Stimulated activated CD8-positive, alpha-beta memory T cell treated with anti-CD3 and anti-CD28 coated beads, Interleukin-4, amount 100 ng/mL, for 4 hours (primary cell): Measurements from ENCODE around the gene PLEKHA8.

ENCODE experiments used
- DNase-seq, 2 donors: peaks; one replicate each; pipeline ENCODE4 v3.0.0-alpha.2; 2020; ENCODE audit warnings: low read depth in 2 of 2, low spot score in 1 of 2

Gene PLEKHA8

GRCh38 chr7:30023524-30023923 is 4.7 kb upstream of the PLEKHA8 start:
- DNase-seq: no peak

- peak; percentile 75 to 86 for DNase-seq
Observed at GRCh38 chr7:30026229-30027064, 1.8 kb upstream of the PLEKHA8 start, which contains the start of gene FKBP14. Gene FKBP14, minus strand, starts transcription at chr7:30026702. Its CDS starts 194 bp downstream, at chr7:30026508.

GRCh38 chr7:30027065-30027456 is 1.2 kb upstream of the PLEKHA8 start:
- no peak for DNase-seq

- no peak for DNase-seq
Observed at GRCh38 chr7:30027740-30028215, 434 bp upstream of the PLEKHA8 start.

- no peak for DNase-seq
Observed at GRCh38 chr7:30028749-30029635, 780 bp downstream of the PLEKHA8 start.

- DNase-seq: no peak
Observed at GRCh38 chr7:30029696-30030095, 1.5 kb downstream of the PLEKHA8 start.

GRCh38 chr7:30032310-30033125 is 4.3 kb downstream of the PLEKHA8 start:
- no peak for DNase-seq

- no peak for DNase-seq
Observed at GRCh38 chr7:30034501-30034900, 6.3 kb downstream of the PLEKHA8 start.

GRCh38 chr7:30036220-30036619 is 8.0 kb downstream of the PLEKHA8 start:
- no peak for DNase-seq

GRCh38 chr7:30038196-30038980 is 10.2 kb downstream of the PLEKHA8 start:
- no peak for DNase-seq

GRCh38 chr7:30040938-30041337 is 12.7 kb downstream of the PLEKHA8 start:
- no peak for DNase-seq

GRCh38 chr7:30041526-30042269 is 13.5 kb downstream of the PLEKHA8 start:
- no peak for DNase-seq

- no peak for DNase-seq
Observed at GRCh38 chr7:30046127-30046770, 18.0 kb downstream of the PLEKHA8 start.

- no peak for DNase-seq
Observed at GRCh38 chr7:30047124-30047523, 18.9 kb downstream of the PLEKHA8 start.

- DNase-seq: no peak
Observed at GRCh38 chr7:30048582-30048981, 20.4 kb downstream of the PLEKHA8 start.

GRCh38 chr7:30049173-30049572 is 21.0 kb downstream of the PLEKHA8 start:
- DNase-seq: no peak

GRCh38 chr7:30053068-30053467 is 24.9 kb downstream of the PLEKHA8 start:
- DNase-seq: no peak

GRCh38 chr7:30057741-30058140 is 29.5 kb downstream of the PLEKHA8 start:
- no peak for DNase-seq

GRCh38 chr7:30061786-30062185 is 33.6 kb downstream of the PLEKHA8 start:
- peak in 1 of 2 donors; percentile 5 for DNase-seq
